ENCODE results near the gene MAP2. TPM values are rescaled to one million over a fixed set of nuclear protein-coding genes. Genes with fewer than 3 reads are reported as not detected.

Gene MAP2
- total and polyA plus RNA-seq, 2 of the 8 experiments (the other 6 are each of a cell fraction or from before 2014, with no cell fraction given): 5.9 to 9.4 TPM

DNA sequence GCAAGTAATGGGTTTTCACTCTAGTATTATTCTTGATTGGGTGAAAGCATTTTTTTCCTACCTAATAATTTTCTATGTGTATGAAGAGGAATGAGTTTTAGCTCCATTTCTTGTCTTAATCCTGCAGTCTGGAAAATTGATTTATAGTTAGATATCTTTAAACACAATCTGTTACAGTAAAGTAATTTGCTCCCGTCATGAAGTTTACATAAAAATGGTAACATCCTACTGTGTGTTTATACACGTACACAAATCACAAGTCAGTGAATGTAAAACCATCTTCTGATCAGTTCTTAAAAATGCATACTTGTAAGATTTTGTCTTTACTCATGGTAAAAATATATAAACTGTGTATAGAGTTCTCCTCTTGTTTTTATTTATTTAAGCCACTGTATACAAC lies 51.1 kb downstream of the MAP2 start:
- H2AFZ ChIP-seq (ENCODE audit: low read length): no peak overlapping the region
- H3K4me1 ChIP-seq (replicated peaks in 1 of 4; ENCODE audit: control insufficient read depth in 3 of 4, insufficient read depth in 4 of 4, low read length in 3 of 4): no peaks in the 10 kb centered on the region; a peak in 2 of 7 replicates
- H3K79me1 ChIP-seq (ENCODE audit: low read depth, low read length): no peaks in the 10 kb centered on the region
- FAIRE-seq: no peak
- H3K14ac ChIP-seq (ENCODE audit: insufficient read length): no peak overlapping the region
- no peak overlapping the region for H3K56ac ChIP-seq (replicated peaks; ENCODE audit: insufficient read length, low read depth, low read length)
- H2BK15ac ChIP-seq (ENCODE audit: low read length): no peak overlapping the region
- H4K5ac ChIP-seq (ENCODE audit: insufficient read length, low read depth, low read length): no peak overlapping the region
- no peak overlapping the region for H3K9ac ChIP-seq (replicated peaks in 1 of 4; ENCODE audit: extremely low read depth in 1 of 4, low read depth in 3 of 4, low read length in 3 of 4)
- no peaks in the 10 kb centered on the region for H4K20me1 ChIP-seq (replicated peaks in 1 of 2; ENCODE audit: control insufficient read depth in 1 of 2, insufficient read depth in 2 of 2, low read length in 2 of 2)
- no peak overlapping the region for H3K18ac ChIP-seq (ENCODE audit: extremely low read depth, low read length)
- no peaks in the 10 kb centered on the region for H3K79me2 ChIP-seq (ENCODE audit: control insufficient read depth in 1 of 2, insufficient read depth in 2 of 2, low read length in 2 of 2)
- DNase-seq (ENCODE audit: low read depth in 1 of 2, low spot score in 2 of 2): no peak
- TF ChIP-seq CHD2 (IDR thresholded peaks at IDR 0.05; ENCODE audit: low read length) (no peak), YY1 (IDR thresholded peaks at IDR 0.05; ENCODE audit: low read depth, low read length) (no peak), RXRA (IDR thresholded peaks at IDR 0.05; ENCODE audit: insufficient read depth, low read depth, low read length) (no peak), HDAC6 (IDR thresholded peaks at IDR 0.05; ENCODE audit: low read depth, low read length) (no peak), KDM5A (IDR thresholded peaks at IDR 0.05; ENCODE audit: low read length) (no peak)
- H3K23me2 ChIP-seq (ENCODE audit: low read depth, low read length): no peaks in the 10 kb centered on the region
- no peak overlapping the region for H2BK20ac ChIP-seq (ENCODE audit: low read length)
- no peak overlapping the region for H3K4ac ChIP-seq (replicated peaks; ENCODE audit: insufficient read length, low read depth, low read length)
- no peak overlapping the region for H4K91ac ChIP-seq (replicated peaks; ENCODE audit: insufficient read length, low read length)
- 86% methylated on average over 2 of the region's 2 CpGs; no CpG with 5 or more reads in 1 of the 2 experiments for WGBS, 2 experiments (ENCODE audit: extremely low coverage in 1 of 2, insufficient coverage in 1 of 2, insufficient read length in 1 of 2, insufficient replicate concordance in 2 of 2, low coverage in 1 of 2, low lambda C conversion rate in 2 of 2, missing lambda C conversion rate in 1 of 2)
- no peak overlapping the region for H2BK120ac ChIP-seq (replicated peaks; ENCODE audit: low read depth, low read length)
- H3K27ac ChIP-seq (ENCODE audit: low read depth, low read length): no peak overlapping the region
- no peak overlapping the region for H2BK12ac ChIP-seq (ENCODE audit: low read depth, low read length)
- no peak overlapping the region for H3K4me2 ChIP-seq (ENCODE audit: insufficient read depth in 1 of 2, low read depth in 2 of 2, low read length in 2 of 2)
- H4K8ac ChIP-seq (ENCODE audit: extremely low read depth, insufficient read depth, low read length): no peak overlapping the region
- no peak overlapping the region for H3K4me3 ChIP-seq (ENCODE audit: extremely low read depth in 1 of 4, insufficient read depth in 2 of 4, low read depth in 3 of 4, low read length in 4 of 4)
- POLR2A ChIA-PET (ENCODE audit: partially characterized antibody): no interaction called here
- H3K36me3 ChIP-seq (ENCODE audit: control insufficient read depth in 2 of 4, insufficient read depth in 4 of 4, low read length in 3 of 4): no peaks in the 10 kb centered on the region
- H3K27me3 ChIP-seq (replicated peaks in 1 of 4; ENCODE audit: control insufficient read depth in 3 of 4, extremely low read depth in 1 of 4, insufficient read depth in 3 of 4, low read length in 3 of 4): no peaks in the 10 kb centered on the region
- no peak overlapping the region for H2AK5ac ChIP-seq (ENCODE audit: low read depth, low read length)
- H3K23ac ChIP-seq (ENCODE audit: insufficient read length): no peak overlapping the region
- no peak overlapping the region for H2BK5ac ChIP-seq (ENCODE audit: low read depth, low read length)
- H3K9me3 ChIP-seq (ENCODE audit: insufficient read depth in 2 of 2, low read depth in 1 of 2, low read length in 1 of 2): no peaks in the 10 kb centered on the region
- CTCF ChIA-PET (ENCODE audit: partially characterized antibody): no interaction called here

Data from H1 (cell line).